ENCODE results near the gene ICAM2.

Gene ICAM2

GRCh38 chr17:63997341-63998048 is 22.9 kb downstream of the ICAM2 start:
- no peak for TF ChIP-seq CTCF (IDR thresholded peaks at IDR 0.05; ENCODE audit: control extremely low read depth, extremely low read depth, low read depth, missing control alignments)
- POLR2A ChIA-PET: no interaction called here
- CTCF ChIA-PET: interaction anchor here (0.9 to 1.4 kb wide), 7 partner anchors 13 to 136 kb away, joined by 3 to 4 read pairs (median 3); partner anchors contain the start of gene GH1
- no peak for DNase-seq (ENCODE audit: extremely low spot score)

- no peak for TF ChIP-seq CTCF (IDR thresholded peaks at IDR 0.05; ENCODE audit: control extremely low read depth, extremely low read depth, low read depth, missing control alignments)
- ChIA-PET POLR2A (no interaction called here), CTCF (interaction anchor here (1.0 to 1.4 kb wide), 4 partner anchors 12 to 137 kb away, joined by 3 read pairs; partner anchors contain the start of gene GH1)
- no peak for DNase-seq (ENCODE audit: extremely low spot score)
Measured at GRCh38 chr17:63996430-63997182, 23.8 kb downstream of the ICAM2 start.

- POLR2A ChIA-PET: no interaction called here
- no peak for TF ChIP-seq CTCF (IDR thresholded peaks at IDR 0.05; ENCODE audit: control extremely low read depth, extremely low read depth, low read depth, missing control alignments)
- CTCF ChIA-PET: interaction anchor here (0.5 to 2.3 kb wide), 2 partner anchors 30 to 76 kb away, joined by 3 to 7 read pairs; no protein-coding TSS in a partner anchor
- DNase-seq (ENCODE audit: extremely low spot score): no peak
Measured at GRCh38 chr17:63995626-63996025, 24.8 kb downstream of the ICAM2 start.

GRCh38 chr17:63993368-63993985 is 27.0 kb downstream of the ICAM2 start:
- CTCF ChIA-PET: interaction anchor here (0.9 to 2.3 kb wide), 7 partner anchors 14 to 140 kb away, joined by 3 to 7 read pairs (median 5); no protein-coding TSS in a partner anchor
- POLR2A ChIA-PET: no interaction called here
- no peak for TF ChIP-seq CTCF (IDR thresholded peaks at IDR 0.05; ENCODE audit: control extremely low read depth, extremely low read depth, low read depth, missing control alignments)
- DNase-seq (ENCODE audit: extremely low spot score): no peak

- DNase-seq (ENCODE audit: extremely low spot score): no peak
- ChIA-PET CTCF (interaction anchor here (1.0 to 2.7 kb wide), 4 partner anchors 38 to 142 kb away, joined by 3 to 9 read pairs (median 5); no protein-coding TSS in a partner anchor), POLR2A (no interaction called here)
- TF ChIP-seq CTCF (IDR thresholded peaks at IDR 0.05; ENCODE audit: control extremely low read depth, extremely low read depth, low read depth, missing control alignments): no peak
Measured at GRCh38 chr17:63991611-63992010, 28.8 kb downstream of the ICAM2 start.

Data from GM10248 (cell line).